ENCODE data around the gene HNRNPH1. TPM values are rescaled to one million over a fixed set of nuclear protein-coding genes. Genes with fewer than 3 reads are reported as not detected.

HNRNPH1 gene
- total RNA-seq, 6 experiments from 2014 or later: 140 to 305 (median 219) TPM

GRCh38 chr5:179620293-179620692 lies 3.2 kb downstream of the HNRNPH1 start:
- TF ChIP-seq POLR2A (IDR thresholded peaks at IDR 0.05) (no peak), CTCF (IDR thresholded peaks at IDR 0.05) (no peak)
- peak overlapping the region; percentile 92 to 97 (median 95) for H3K4me3 ChIP-seq
- intact Hi-C loops (cut with DNase I): no loop called here
- DNase-seq: no peak
- H3K9me3 ChIP-seq: no peaks in the 10 kb centered on the region
- H3K4me1 ChIP-seq: peaks cover 0 to 59% (median 23%) of the 10 kb centered on the region in 4 donors
- no peak for ATAC-seq
- peaks cover 34 to 69% (median 50%) of the 10 kb centered on the region in 4 donors for H3K36me3 ChIP-seq
- WGBS (ENCODE audit: insufficient coverage, low coverage, low lambda C conversion rate, missing lambda C conversion rate): 0% methylated on average over 3 of the region's 3 CpGs
- H3K27me3 ChIP-seq: no peaks in the 10 kb centered on the region
- peak overlapping the region in 1 of 3 donors; percentile 97 for H3K27ac ChIP-seq

- DNase-seq (no peak), ATAC-seq (no peak)
- peaks cover 0 to 60% (median 21%) of the 10 kb centered on the region in 4 donors for H3K4me1 ChIP-seq
- 8% methylated on average over 4 of the region's 4 CpGs for WGBS (ENCODE audit: insufficient coverage, low coverage, low lambda C conversion rate, missing lambda C conversion rate)
- H3K9me3 ChIP-seq: no peaks in the 10 kb centered on the region
- intact Hi-C loops (cut with DNase I): loop anchor here in 1 of 2 donors (10.0 kb wide), 1 partner anchor 55 kb away; no protein-coding TSS in a partner anchor
- no peaks in the 10 kb centered on the region for H3K27me3 ChIP-seq
- no peak for TF ChIP-seq CTCF (IDR thresholded peaks at IDR 0.05)
- TF ChIP-seq POLR2A (IDR thresholded peaks at IDR 0.05): no peak
- peaks cover 39 to 74% (median 55%) of the 10 kb centered on the region in 4 donors for H3K36me3 ChIP-seq
- H3K4me3 ChIP-seq: peak overlapping the region; percentile 92 to 97 (median 95)
- no peak overlapping the region for H3K27ac ChIP-seq
Measured at GRCh38 chr5:179619776-179620175, 3.7 kb downstream of the HNRNPH1 start.

GRCh38 chr5:179618923-179619554 lies 4.4 kb downstream of the HNRNPH1 start:
- peak in 1 of 3 donors; percentile 13 for DNase-seq
- Histone ChIP-seq H3K36me3 (peaks cover 43 to 81% (median 62%) of the 10 kb centered on the region in 4 donors), H3K27me3 (no peaks in the 10 kb centered on the region), H3K4me1 (peaks cover 0 to 56% (median 19%) of the 10 kb centered on the region in 4 donors), H3K4me3 (peak overlapping the region in 2 of 3 donors; percentile 92 to 97), H3K27ac (no peak overlapping the region), H3K9me3 (no peaks in the 10 kb centered on the region)
- TF ChIP-seq POLR2A (IDR thresholded peaks at IDR 0.05) (no peak), CTCF (IDR thresholded peaks at IDR 0.05) (no peak)
- no peak for ATAC-seq
- intact Hi-C loops (cut with DNase I): loop anchor here in 1 of 2 donors (10.0 kb wide), 1 partner anchor 54 kb away; no protein-coding TSS in a partner anchor
- WGBS (ENCODE audit: insufficient coverage, low coverage, low lambda C conversion rate, missing lambda C conversion rate): 7% methylated on average over 6 of the region's 6 CpGs

- Histone ChIP-seq H3K27me3 (no peaks in the 10 kb centered on the region), H3K9me3 (no peaks in the 10 kb centered on the region), H3K4me3 (no peak overlapping the region), H3K27ac (no peak overlapping the region), H3K4me1 (peaks cover 0 to 65% (median 19%) of the 10 kb centered on the region in 4 donors), H3K36me3 (peaks cover 54 to 92% (median 72%) of the 10 kb centered on the region in 4 donors)
- WGBS (ENCODE audit: insufficient coverage, low coverage, low lambda C conversion rate, missing lambda C conversion rate): 82% methylated on average over 7 of the region's 7 CpGs
- DNase-seq (peak in 1 of 3 donors; percentile 2), ATAC-seq (no peak)
- intact Hi-C loops (cut with DNase I): loop anchor here in 1 of 2 donors (10.0 kb wide), 1 partner anchor 53 kb away; no protein-coding TSS in a partner anchor
- no peak for TF ChIP-seq CTCF (IDR thresholded peaks at IDR 0.05)
- TF ChIP-seq POLR2A (IDR thresholded peaks at IDR 0.05): no peak
Measured at GRCh38 chr5:179617930-179618329, 5.5 kb downstream of the HNRNPH1 start.
